GM19238 (cell line): ENCODE measurements around the gene TMOD3.
"Not testable (repeated sequence)": the region's sequence is repeated elsewhere in the genome, so short reads cannot be mapped to it uniquely, and the experiment has no call there.

Source experiments
- DNase-seq: peaks from one replicate; pipeline ENCODE4 v3.0.0; 2011; ENCODE audit warnings: low spot score; ENCODE audit not compliant: insufficient read length

The TMOD3 gene

DNA sequence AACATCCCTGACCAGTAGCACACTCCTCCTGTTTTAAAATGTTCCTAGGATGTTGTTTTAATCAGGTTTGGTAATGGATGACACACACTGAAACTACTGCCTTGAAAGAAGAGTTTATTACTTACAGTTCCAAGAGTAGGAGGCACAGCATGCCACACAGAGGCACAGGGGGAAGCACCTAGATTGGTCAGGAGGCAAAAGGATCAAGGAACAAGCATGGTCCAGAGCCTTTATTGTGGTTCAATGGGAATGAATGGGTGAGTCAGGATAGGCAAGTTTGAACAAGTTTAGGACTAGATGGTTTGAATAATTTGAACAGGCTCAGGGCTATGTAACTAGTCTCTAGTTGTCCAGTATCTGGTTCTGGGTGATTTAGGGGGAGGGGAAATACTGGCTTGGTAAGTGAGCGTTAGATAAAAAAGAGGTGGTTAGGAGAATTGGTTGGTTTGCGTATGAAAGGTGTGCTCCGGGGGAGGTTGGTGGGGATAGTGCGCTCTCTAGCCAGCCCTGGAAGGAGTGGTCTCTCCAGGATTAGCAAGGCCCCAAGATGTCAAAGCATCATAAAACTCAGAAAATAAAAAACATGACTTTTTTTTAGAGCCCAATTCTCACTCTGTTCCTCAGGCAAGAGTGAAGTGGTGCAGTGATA lies 35.1 kb downstream of the TMOD3 start:
- no peak for DNase-seq

DNA sequence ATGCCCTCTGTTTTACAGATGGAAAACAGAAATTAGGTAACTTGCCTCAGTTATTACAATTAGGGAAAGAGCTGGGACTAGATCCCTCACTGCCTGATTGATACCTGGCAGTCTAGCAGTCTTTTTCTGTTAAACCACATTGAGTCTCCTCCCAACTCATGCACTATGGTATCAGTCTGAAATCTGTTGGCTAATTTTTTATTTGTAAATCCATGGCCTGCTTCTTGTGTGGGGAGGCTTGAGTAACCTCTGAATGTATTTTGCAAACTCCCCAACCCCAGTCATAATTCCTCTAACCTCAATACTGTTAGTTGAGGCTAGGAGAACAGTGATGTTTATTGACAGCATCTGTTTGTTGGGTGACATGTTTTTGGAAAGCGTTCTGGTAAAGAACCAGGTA lies 35.9 kb downstream of the TMOD3 start:
- DNase-seq: no peak

DNA sequence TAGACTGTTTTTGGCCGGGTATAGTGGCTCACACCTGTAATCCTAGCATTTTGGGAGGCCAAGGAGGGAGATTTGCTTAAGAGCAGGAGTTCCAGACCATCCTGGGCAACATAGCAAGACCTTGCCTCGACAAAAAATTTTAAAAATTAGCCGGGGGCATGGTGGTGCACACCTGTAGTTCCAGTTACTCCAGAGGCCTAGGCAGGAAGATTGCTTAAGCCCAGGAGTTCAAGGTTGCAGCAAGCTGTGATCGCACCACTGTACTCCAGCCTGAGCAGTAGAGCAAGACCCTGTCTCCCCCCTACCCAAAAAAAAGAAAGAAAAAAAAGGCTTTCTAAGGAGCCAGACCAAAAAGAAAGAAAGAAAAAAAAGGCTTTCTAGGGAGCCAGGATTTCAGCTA lies 36.7 kb downstream of the TMOD3 start:
- no peak for DNase-seq

DNA sequence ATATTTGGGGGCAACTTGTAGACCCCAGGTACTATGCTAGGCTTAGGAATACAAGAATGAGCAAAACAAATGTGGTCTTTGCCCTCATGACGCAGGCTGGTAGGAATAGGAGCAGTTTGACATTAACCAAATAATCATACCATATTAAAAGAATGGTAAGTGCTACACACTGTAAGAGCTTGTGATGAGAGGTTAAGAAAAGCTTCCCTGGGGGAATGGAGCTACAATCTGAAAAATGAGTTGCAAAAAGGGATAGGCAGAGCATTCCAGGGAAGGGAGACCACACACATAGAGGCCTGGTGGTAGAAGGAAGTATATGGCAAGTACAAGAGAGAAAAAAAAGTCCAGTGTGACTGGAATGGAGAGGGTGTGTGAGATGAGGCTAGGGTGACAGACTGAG lies 37.3 kb downstream of the TMOD3 start:
- no peak for DNase-seq

DNA sequence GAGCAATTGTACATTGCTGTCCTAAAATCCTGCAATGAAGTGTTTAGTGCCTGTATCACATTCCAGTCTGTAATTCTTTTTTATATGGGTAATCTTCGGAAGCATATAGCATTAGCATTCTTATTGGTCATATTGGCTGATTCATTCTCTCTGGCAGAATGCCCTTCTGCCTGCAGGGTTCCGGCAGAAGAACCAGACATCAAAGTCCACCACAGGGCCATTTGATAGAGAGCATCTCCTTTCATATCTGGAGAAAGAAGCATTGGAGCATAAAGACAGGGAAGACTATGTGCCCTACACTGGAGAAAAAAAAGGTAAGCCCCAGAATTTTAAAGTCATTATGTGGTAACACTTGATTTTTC lies 39.6 kb downstream of the TMOD3 start:
- DNase-seq: no peak

DNA sequence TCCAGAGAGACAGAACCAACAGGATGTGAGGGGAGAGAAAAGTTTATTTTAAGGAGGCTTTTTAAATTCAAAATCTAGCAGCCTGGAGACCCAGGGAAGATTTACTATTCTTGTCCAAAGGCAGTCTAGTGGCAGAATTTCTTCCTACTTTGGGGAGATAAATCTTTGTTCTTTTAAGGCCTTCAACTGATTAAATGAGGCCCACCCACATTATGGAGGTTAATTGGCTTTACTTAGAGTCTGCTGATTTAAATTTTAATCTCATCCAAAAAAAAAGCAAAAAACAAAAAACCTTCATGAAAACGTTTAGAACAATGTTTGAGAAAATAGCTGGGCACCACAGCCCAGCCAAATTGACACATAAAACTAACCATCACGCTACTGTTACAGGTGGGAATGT lies 41.3 kb downstream of the TMOD3 start:
- DNase-seq: no peak

DNA sequence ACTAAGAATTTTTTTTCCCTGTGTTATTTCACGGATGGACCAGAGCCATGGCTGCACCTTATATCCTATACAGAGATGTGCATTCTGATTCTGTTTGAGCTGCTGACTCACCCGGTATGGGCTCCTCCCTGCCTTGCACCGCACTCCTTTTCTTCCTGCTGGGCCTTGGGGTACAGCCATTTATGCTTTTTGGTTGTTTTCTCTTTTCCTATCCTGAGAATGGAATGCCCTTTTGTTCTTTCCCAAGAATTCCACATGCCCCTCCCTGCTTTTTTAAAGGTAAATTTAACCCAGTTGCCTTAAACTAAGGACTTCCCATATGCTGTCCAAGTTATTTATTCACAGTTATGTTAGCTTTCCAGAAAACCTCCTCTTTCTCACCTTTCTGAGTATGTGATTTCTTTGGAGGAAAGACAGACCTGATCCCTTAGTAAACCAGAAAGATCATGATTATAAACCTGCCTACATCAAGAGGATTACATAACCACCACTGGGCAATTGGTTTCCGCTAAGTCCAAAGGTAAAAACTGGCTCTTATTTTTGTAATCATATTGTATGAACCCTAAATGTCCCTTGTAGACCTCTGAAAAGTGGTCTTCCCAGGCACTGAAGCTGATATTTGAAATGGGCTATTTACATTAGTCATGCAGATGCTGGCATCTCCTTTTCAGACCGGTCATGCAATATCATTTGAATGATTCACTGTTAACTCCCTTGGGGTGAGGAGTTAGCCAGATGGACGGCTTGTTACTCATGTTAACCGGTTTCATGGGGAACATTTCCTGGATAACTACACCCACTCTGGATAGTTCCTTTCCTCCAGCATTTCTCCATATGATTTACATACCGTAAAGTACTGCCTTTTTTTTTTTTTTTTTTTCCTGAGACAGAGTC lies 45.5 kb downstream of the TMOD3 start:
- no peak for DNase-seq

DNA sequence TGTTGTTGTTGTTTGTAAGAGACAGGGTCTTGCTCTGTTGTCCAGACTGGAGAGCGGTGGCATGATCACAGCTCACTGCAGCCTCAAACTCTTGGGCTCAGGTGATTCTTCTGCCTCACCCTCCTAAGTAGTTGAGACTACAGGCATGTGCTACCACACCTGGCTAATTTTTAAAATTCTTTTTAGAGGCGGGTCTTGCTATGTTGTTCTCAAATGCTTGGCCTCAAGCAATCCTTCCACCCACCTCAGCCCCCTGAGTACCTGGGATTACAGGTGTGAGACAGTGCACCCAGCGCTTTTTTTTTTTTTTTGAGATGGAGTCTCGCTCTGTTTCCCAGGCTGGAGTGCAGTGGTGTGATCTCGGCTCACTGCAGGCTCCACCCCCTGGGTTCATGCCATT lies 46.7 kb downstream of the TMOD3 start:
- DNase-seq: no peak

DNA sequence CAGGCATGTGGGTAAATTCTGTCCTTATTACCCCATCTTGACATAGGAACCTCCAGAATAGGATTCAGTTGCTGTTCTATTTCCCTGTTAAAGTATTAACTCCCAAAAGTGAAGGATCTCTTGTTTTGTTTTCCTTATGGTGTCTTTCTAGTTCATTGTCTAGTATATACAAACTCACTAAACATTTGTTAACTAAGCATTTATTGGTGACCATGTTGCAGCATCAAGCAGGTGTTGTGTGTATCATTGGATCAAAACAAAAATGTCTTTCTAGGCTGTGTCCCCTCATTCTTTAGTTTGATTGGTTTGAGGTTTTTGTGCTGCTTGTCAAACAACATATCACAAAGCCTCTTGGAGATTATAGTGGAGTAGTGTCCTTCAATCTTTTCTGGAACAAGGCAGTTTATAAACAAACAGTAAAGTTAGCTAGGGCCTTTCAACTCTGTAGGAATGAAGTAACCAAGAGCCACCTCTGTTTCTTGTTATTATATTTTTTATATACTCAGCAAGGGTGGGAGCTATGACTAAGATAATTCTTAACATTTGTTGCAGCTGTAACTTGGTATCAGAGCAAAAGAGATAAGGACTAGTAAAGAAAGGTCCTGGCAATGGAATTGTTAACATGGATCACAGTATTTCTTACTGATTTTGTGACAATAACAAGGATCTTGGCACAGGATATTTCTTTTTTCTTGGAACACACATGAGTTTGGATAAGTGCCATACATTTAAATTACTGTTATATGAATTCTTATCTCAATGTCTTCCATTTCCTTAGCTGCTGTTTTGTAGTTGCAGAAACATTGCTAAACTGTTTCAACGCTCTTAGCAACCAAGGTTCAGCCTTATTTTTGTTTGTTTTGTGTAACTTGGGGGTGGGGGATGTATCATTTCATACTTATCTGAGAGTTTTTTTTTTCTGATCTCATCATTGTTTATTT lies 49.3 kb downstream of the TMOD3 start:
- no peak for DNase-seq

DNA sequence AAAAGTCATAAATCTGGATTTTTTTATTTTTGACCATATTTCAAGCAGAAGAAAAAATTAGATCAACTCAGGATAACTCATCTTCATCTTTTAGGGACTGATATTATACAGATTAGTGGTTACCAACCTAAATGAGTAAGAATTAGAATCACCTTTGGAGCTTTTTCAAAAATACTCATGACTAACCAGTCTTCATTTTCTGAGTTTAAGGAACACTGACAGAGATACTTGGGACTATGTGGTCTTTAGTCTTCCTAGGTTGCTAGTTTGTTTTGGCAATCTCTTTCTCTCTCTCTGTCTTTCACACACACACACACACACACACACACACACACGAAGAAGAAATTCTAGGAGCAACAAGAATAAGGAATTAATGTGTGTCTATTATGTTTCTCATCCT lies 50.1 kb downstream of the TMOD3 start:
- no peak for DNase-seq

DNA sequence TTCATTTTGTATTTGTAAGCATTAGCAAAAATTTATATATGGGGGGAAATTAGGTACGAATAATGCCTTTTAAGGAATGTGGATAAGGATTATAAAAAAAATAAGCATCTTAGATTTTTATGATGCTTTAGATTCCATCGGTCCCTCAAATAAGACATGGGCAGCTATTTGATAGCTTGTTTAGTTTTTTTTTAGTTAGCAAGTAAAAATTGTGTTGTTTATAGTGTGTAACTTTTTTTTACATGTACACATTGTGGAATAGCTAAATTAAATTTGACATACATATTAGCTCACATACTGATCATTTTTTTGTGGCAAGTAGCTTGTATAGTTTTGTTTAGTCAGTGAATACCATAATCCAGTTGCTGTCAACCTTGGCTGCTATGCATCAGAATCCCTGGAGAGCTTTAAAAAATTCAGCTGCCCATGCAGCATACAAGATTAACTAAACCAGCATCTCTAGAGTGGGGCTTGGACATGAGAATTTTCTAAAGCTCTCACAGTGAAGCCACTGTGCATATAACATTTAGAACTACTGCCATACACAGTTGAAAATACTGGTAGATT lies 53.9 kb downstream of the TMOD3 start:
- no peak for DNase-seq

DNA sequence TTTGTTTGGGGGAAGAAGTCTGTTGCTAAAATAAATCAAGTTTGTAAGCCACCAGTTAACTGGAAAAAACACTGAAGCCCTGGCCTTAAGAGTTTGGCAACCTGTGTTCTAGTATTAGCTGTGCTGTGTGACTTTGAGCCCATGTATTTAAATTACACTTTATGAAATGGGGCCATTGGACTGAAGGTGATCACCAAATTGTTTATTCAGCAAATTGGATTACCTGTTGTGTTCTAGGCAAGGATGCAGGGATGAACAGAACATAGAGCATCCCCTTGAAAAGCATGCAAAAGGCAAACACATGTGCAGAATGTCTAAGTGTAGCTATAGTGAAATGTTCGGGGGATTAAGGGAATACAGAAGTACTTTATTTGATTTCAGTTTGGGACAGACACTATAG lies 54.6 kb downstream of the TMOD3 start:
- no peak for DNase-seq

DNA sequence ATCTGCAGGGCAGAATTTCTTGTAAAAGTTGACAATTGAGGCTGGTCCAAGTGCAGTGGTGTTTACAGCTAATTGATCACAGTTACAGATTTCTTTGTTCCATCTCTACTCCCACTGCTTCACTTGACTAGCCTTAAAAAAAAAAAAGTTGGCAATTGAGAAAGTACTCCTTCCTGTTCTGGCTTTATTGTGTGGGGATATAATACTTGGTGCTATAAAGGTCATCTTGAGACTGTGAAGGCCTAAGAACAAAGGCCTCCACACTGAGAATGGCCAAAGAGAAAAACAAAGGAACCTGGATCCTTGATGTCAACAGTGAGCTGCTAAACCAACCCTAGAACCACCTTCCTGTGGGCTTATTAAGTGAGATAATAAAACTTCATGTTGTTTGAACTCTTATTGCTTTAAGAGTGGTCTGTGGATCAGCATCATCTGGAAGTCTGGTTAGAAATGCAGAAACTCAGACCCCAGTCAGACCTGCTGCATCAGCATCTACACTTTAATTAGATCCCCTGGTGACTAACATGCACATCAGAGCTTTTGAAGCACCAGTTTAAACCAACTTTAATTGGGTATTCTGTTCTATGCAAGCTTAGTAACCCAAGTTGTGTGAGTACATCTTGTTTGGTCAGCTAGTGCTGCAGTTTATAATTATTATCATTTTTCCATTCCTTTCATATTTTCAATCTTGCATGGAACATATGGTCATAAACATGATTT lies 55.2 kb downstream of the TMOD3 start:
- no peak for DNase-seq

DNA sequence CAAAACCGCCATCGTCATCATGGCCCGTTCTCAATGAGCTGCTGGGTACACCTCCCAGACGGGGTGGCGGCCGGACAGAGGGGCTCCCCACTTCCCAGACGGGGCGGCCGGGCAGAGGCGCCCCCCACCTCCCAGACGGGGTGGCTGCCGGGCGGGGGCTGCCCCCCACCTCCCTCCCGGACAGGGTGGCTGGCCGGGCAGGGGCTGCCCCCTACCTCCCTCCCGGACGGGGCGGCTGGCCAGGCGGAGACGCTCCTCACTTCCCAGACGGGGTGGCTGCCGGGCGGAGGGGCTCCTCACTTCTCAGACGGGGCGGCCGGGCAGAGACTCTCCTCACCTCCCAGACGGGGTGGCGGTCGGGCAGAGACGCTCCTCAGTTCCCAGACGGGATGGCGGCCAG lies 56.3 kb downstream of the TMOD3 start:
- not testable (repeated sequence) for DNase-seq

DNA sequence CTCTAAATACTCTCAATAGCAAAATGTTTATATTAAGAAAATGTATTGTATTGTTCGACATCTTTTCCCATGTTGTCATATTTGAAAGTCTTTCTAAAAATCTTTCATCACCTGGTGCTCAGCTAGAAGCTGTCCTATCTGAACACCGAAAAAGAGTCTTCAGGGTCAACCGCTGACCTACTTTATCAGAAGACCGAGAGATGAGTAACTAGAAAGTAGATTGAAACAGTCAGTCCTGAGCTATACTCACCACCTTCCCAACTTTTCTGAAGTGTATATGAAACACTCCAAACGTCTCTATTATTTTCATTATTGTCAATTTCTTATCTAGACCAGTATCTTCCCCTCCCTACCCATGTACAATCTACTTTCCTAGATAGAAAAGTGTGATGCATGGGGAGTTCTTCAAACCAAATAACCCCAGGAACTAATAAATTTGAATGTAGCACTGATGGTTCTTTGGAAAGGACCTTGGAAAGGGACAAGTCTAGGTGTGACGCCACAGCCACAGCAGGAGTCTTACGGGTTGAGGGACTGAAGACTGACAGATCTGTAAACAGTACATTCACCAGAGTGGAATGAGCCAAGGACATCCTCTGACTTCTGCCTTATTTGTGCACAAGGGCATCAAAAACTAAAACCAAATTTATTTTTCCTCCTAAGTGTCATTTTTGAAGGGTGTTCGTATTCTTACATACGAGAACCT lies 58.6 kb downstream of the TMOD3 start:
- DNase-seq: no peak

DNA sequence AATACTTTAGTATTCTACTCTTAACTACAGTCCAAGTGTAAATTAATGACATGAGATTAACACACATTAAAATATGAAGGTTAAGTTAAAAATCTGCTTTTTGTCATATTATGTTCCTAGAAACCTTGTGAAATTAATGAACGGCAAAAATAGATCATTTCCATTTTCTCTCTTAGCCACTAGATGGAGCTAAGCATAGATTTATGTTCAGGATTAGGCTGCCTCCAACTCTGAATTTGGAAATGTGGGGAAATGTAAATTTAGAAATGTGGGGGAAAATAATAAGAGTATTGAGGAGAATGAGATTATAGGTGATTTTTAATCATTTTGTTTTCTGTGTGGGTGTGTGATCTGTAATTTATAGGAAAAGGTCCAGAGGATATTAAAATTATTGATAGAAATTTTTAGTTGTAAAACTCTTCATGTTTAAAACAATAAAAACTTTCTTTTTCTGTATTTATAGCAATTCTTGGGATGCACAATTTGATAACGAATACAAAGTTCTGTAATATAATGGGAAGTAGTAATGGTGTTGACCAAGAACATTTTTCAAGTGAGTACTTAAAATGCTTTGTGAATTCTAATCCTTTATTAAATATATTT lies 59.2 kb downstream of the TMOD3 start:
- DNase-seq: no peak

DNA sequence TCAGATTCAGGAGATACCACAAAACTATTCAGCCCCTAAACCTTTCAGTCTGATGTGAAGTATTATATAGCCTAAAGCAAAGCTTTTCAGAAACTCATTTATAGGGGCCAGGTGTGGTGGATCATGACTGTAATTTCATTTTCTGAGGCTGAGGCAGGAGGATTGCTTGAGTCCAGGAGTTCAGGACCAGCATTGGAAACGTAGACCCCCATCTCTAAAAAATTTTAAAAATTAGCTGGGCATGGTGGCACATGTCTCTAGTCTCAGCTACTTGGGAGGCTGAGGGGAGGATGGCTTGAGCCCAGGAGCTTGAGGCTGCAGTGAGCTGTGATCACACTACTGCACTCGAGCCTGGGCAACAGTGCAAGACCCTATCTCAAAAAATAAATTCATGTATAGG lies 60.0 kb downstream of the TMOD3 start:
- DNase-seq: no peak

DNA sequence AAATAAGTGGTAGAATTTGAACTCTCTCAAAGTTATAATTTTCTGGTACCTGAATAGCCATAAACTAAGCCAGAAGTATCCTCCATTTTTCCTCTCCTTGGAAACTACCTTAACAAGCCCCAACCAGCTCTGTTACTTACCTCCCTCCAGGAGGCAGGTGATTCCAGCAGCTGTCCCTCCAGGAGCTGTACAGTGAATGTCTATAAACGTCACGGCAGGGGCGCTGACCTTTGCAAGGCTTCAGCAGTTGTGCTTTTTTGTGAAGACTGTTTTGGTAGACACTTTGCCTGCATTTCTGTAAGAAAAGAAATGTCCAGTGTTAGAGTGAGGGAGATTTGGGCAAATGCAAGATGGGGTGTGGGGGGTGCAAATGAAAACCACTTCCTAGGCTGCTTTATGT lies 75.0 kb downstream of the TMOD3 start:
- DNase-seq: no peak

DNA sequence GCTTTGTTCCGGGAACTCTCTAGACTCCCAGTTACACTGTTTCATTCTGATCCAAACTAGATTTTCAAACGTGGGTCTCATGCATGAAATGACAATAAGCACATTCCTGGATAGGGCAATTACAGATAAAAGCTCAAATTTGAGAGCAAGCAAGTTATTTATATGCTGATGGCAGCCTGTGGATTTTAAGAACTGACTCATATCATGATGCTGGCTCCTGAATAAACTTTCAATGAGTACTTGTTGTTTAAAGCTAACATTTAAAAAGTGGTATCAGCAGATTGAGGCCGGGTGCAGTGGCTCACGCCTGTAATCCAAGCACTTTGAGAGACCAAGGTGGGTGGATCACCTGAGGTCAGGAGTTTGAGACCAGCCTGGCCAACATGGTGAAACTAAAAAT lies 75.5 kb downstream of the TMOD3 start:
- no peak for DNase-seq
